HepG2 (cell line): Measurements from ENCODE around the gene PITRM1. TPM values are rescaled to one million over a fixed set of nuclear protein-coding genes. Genes with fewer than 3 reads are reported as not detected.

ENCODE experiments used
- ATAC-seq: fragments of 200-7000 bp; cut with Tn5 transposase; 3 replicates; pipeline ENCODE4 v1.9.1; 2020; ENCODE audit warnings: mild to moderate bottlenecking, moderate library complexity
- BruUV-seq: library from RNA; stranded (reverse); fragments of 400-500 nt; replicated peaks from 2 replicates; lab custom pipeline; 2021; lab: Mats Ljungman, UMichigan
- CTCF ChIA-PET: fragments of 300-600 bp; formaldehyde crosslinking; extraction: SDS; loops from one replicate; lab custom pipeline; 2021; ENCODE audit warnings: low total read pairs, inconsistent platforms, low intra/inter-chr PET ratio; lab: Yijun Ruan, JAX
- POLR2A ChIA-PET: fragments of 350-600 bp; sonication (Branson Sonifier 250); formaldehyde crosslinking; loops from one replicate; lab custom pipeline; 2020; ENCODE audit warnings: antibody characterized with exemption, inconsistent platforms; lab: Yijun Ruan, JAX
- DNase-seq: peaks from one replicate; pipeline ENCODE4 v3.0.0-alpha.2; 2015; ENCODE audit warnings: low spot score
- FAIRE-seq: peaks from 3 replicates; lab custom pipeline; 2011; peaks lifted over from hg19 to GRCh38; lab: Jason Lieb, UNC
- H2AFZ ChIP-seq: one replicate; pipeline ENCODE4 v1.6.1; 2011; ENCODE audit warnings: low read length, inconsistent platforms
- H3K27ac ChIP-seq: fragments of 300-600 bp; 3 replicates; pipeline ENCODE4 v1.8.0; 2011; ENCODE audit warnings: mixed run types, mild to moderate bottlenecking, mixed read lengths, low read length, inconsistent platforms; ENCODE audit not compliant: insufficient read depth; ENCODE audit errors: extremely low read length
- H3K27me3 ChIP-seq, 2 experiments: fragments of 200-600 bp in 1 of 2; 2 replicates in 1 of 2; 3 replicates in 1 of 2; pipeline versions ENCODE4 v1.6.0 to v1.8.0; 2011; ENCODE audit warnings: low read length in 2 of 2, mild to moderate bottlenecking in 2 of 2, moderate library complexity in 2 of 2, inconsistent platforms in 1 of 2; ENCODE audit not compliant: insufficient read depth in 2 of 2, control insufficient read depth in 1 of 2
- H3K36me3 ChIP-seq, 2 experiments: fragments of 200-600 bp in 1 of 2; replicated peaks in 1 of 2; 2 replicates in 1 of 2; 3 replicates in 1 of 2; pipeline versions ENCODE4 v1.5.1 to v1.8.0; 2011; ENCODE audit warnings: low read length in 2 of 2, inconsistent platforms in 1 of 2; ENCODE audit not compliant: insufficient read depth in 2 of 2, control insufficient read depth in 1 of 2
- H3K4me1 ChIP-seq: 2 replicates; pipeline ENCODE4 v1.5.1; 2012; ENCODE audit warnings: low read length, inconsistent platforms; ENCODE audit not compliant: insufficient read depth
- H3K4me2 ChIP-seq: 2 replicates; pipeline ENCODE4 v1.6.0; 2011; ENCODE audit warnings: low read depth, low read length, inconsistent platforms
- H3K4me3 ChIP-seq, 3 experiments: fragments of 200-600 bp in 1 of 3; sonication (generic), shearing (Covaris generic) in 1 of 3; replicated peaks in 1 of 3; 2 replicates each; pipeline ENCODE4 v1.5.1; 2011 to 2016; ENCODE audit warnings: low read length in 3 of 3, inconsistent platforms in 2 of 3, low read depth in 2 of 3, mild to moderate bottlenecking in 2 of 3, control low read depth in 1 of 3, mixed read lengths in 1 of 3; ENCODE audit not compliant: insufficient read depth in 1 of 3
- H3K79me2 ChIP-seq: one replicate; pipeline ENCODE4 v1.6.1; 2011; ENCODE audit warnings: low read length, inconsistent platforms; ENCODE audit not compliant: insufficient read depth
- H3K9ac ChIP-seq: 2 replicates; pipeline ENCODE4 v1.6.0; 2011; ENCODE audit warnings: mild to moderate bottlenecking, low read depth, low read length, inconsistent platforms; ENCODE audit not compliant: insufficient read depth
- H3K9me3 ChIP-seq: 2 replicates; pipeline ENCODE4 v1.5.1; 2012; ENCODE audit warnings: mild to moderate bottlenecking, low read length
- H4K20me1 ChIP-seq: 2 replicates; pipeline ENCODE4 v1.6.0; 2011; ENCODE audit warnings: inconsistent platforms, mild to moderate bottlenecking, low read length, moderate library complexity; ENCODE audit not compliant: insufficient read depth
- ARNTL ChIP-seq: sonication (generic); formaldehyde crosslinking; IDR thresholded peaks from 2 replicates; pipeline ENCODE4 v1.4.0; 2020; ENCODE audit warnings: mild to moderate bottlenecking, missing genetic modification reagents
- EED ChIP-seq: sonication (generic); formaldehyde crosslinking; IDR thresholded peaks from 2 replicates; pipeline ENCODE4 v1.5.0; 2020; ENCODE audit warnings: mild to moderate bottlenecking, missing genetic modification reagents
- ELK4 ChIP-seq: sonication (generic); formaldehyde crosslinking; IDR thresholded peaks from 2 replicates; pipeline ENCODE4 v1.9.0; 2021; ENCODE audit warnings: missing genetic modification reagents, borderline replicate concordance
- NFIC ChIP-seq: IDR thresholded peaks from 2 replicates; pipeline ENCODE4 v1.6.1; 2012; ENCODE audit warnings: mild to moderate bottlenecking, low read length, inconsistent platforms
- SAP130 ChIP-seq: IDR thresholded peaks from 2 replicates; pipeline ENCODE4 v1.6.1; 2016; ENCODE audit warnings: low read depth
- ZNF672 ChIP-seq: sonication (generic); formaldehyde crosslinking; IDR thresholded peaks from 2 replicates; pipeline ENCODE4 v1.8.1; 2022; ENCODE audit warnings: missing genetic modification reagents
- WGBS: methylation state at CpG from one replicate; pipeline ENCODE4 v1.1.6; 2017; ENCODE audit warnings: low lambda C conversion rate; 5-methylcytosine and 5-hydroxymethylcytosine counted together
- in situ Hi-C: cut with HindIII; loops from 2 replicates; pipeline ENCODE4 v1.10.0; 2017; ENCODE audit warnings: low pct_unique_long_range_greater_than_20kb; ENCODE audit not compliant: extremely low pct_ligation_motif_present
- intact Hi-C: fragments of 100-400 bp; cut with micrococcal nuclease; formaldehyde crosslinking; loops from one replicate; pipeline ENCODE4 v1.10.0; 2022; ENCODE audit not compliant: unreplicated experiment
- polyA plus RNA-seq, 8 experiments: library from polyadenylated mRNA; depleted of rRNA in 3 of 8; stranded (reverse) in 7 of 8; unstranded in 1 of 8; fragments of >200 nt; fragmentation: Illumina TruSeq in 4 of 8; extraction: Trizol in 4 of 8; gene quantifications; 2 replicates each; pipeline versions ENCODE4 v1.2.1 to v1.2.3, GENCODE V29; 2011 to 2016; ENCODE audit warnings: low read depth in 4 of 8, missing spikeins in 1 of 8, mixed read lengths in 1 of 8; ENCODE audit not compliant: insufficient read depth in 1 of 8
- total RNA-seq, 5 experiments: library from RNA; depleted of rRNA; stranded (reverse); fragments of >200 nt; fragmentation: Illumina TruSeq; extraction: Trizol; gene quantifications; 2 replicates each; pipeline ENCODE4 v1.2.3, GENCODE V29; 2016; ENCODE audit warnings: low read depth in 1 of 5
- TF ChIP-seq, protein P1 (sequence below): IDR thresholded peaks from 2 replicates; pipeline ENCODE4 v1.6.1; 2016; ENCODE audit warnings: missing compliant biosample characterization, missing genetic modification reagents, borderline replicate concordance
- TF ChIP-seq, protein P2 (sequence below): sonication (generic); formaldehyde crosslinking; IDR thresholded peaks from 2 replicates; pipeline ENCODE4; 2020; ENCODE audit warnings: missing genetic modification reagents, mild to moderate bottlenecking, borderline replicate concordance
- TF ChIP-seq, protein P3 (sequence below), 2 experiments: IDR thresholded peaks; 2 replicates each; pipeline ENCODE4 v1.6.1; 2011 to 2012; ENCODE audit warnings: low read length in 2 of 2, borderline replicate concordance in 1 of 2, low read depth in 1 of 2, mild to moderate bottlenecking in 1 of 2, moderate library complexity in 1 of 2
- TF ChIP-seq, protein P4 (sequence below): sonication (generic); formaldehyde crosslinking; IDR thresholded peaks from 2 replicates; pipeline ENCODE4 v1.9.0; 2021; ENCODE audit warnings: missing genetic modification reagents, mild to moderate bottlenecking, borderline replicate concordance
- TF ChIP-seq, protein P5 (sequence below): sonication (generic); formaldehyde crosslinking; IDR thresholded peaks from 2 replicates; pipeline ENCODE4 v1.4.0; 2020; ENCODE audit warnings: mild to moderate bottlenecking, missing genetic modification reagents

Gene PITRM1
- total and polyA plus RNA-seq, 2 of the 13 experiments (the other 11 are each of a cell fraction or from before 2014, with no cell fraction given), result 16.4 to 29.0 TPM

- Histone ChIP-seq H3K27me3 (no peaks in the 10 kb centered on the region), H3K4me2 (no peak overlapping the region)
- ATAC-seq, result no peak
- TF ChIP-seq SAP130 (CRISPR knock-in tag) (no peak), EED (CRISPR knock-in tag) (no peak), ZNF672 (no peak), NFIC (no peak), ARNTL (CRISPR knock-in tag) (no peak), ELK4 (no peak)
- TF ChIP-seq, protein P1, sequence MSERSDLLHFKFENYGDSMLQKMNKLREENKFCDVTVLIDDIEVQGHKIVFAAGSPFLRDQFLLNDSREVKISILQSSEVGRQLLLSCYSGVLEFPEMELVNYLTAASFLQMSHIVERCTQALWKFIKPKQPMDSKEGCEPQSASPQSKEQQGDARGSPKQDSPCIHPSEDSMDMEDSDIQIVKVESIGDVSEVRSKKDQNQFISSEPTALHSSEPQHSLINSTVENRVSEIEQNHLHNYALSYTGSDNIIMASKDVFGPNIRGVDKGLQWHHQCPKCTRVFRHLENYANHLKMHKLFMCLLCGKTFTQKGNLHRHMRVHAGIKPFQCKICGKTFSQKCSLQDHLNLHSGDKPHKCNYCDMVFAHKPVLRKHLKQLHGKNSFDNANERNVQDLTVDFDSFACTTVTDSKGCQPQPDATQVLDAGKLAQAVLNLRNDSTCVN (CRISPR knock-in tag), result no peak
- TF ChIP-seq, protein P2, sequence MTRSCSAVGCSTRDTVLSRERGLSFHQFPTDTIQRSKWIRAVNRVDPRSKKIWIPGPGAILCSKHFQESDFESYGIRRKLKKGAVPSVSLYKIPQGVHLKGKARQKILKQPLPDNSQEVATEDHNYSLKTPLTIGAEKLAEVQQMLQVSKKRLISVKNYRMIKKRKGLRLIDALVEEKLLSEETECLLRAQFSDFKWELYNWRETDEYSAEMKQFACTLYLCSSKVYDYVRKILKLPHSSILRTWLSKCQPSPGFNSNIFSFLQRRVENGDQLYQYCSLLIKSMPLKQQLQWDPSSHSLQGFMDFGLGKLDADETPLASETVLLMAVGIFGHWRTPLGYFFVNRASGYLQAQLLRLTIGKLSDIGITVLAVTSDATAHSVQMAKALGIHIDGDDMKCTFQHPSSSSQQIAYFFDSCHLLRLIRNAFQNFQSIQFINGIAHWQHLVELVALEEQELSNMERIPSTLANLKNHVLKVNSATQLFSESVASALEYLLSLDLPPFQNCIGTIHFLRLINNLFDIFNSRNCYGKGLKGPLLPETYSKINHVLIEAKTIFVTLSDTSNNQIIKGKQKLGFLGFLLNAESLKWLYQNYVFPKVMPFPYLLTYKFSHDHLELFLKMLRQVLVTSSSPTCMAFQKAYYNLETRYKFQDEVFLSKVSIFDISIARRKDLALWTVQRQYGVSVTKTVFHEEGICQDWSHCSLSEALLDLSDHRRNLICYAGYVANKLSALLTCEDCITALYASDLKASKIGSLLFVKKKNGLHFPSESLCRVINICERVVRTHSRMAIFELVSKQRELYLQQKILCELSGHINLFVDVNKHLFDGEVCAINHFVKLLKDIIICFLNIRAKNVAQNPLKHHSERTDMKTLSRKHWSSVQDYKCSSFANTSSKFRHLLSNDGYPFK (CRISPR knock-in tag), result no peak
- TF ChIP-seq, protein P3, sequence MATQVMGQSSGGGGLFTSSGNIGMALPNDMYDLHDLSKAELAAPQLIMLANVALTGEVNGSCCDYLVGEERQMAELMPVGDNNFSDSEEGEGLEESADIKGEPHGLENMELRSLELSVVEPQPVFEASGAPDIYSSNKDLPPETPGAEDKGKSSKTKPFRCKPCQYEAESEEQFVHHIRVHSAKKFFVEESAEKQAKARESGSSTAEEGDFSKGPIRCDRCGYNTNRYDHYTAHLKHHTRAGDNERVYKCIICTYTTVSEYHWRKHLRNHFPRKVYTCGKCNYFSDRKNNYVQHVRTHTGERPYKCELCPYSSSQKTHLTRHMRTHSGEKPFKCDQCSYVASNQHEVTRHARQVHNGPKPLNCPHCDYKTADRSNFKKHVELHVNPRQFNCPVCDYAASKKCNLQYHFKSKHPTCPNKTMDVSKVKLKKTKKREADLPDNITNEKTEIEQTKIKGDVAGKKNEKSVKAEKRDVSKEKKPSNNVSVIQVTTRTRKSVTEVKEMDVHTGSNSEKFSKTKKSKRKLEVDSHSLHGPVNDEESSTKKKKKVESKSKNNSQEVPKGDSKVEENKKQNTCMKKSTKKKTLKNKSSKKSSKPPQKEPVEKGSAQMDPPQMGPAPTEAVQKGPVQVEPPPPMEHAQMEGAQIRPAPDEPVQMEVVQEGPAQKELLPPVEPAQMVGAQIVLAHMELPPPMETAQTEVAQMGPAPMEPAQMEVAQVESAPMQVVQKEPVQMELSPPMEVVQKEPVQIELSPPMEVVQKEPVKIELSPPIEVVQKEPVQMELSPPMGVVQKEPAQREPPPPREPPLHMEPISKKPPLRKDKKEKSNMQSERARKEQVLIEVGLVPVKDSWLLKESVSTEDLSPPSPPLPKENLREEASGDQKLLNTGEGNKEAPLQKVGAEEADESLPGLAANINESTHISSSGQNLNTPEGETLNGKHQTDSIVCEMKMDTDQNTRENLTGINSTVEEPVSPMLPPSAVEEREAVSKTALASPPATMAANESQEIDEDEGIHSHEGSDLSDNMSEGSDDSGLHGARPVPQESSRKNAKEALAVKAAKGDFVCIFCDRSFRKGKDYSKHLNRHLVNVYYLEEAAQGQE (IDR thresholded peaks at IDR 0.05; ENCODE audit: borderline replicate concordance in 1 of 2, low read depth in 1 of 2, low read length in 2 of 2), result no peak
- TF ChIP-seq, protein P4, sequence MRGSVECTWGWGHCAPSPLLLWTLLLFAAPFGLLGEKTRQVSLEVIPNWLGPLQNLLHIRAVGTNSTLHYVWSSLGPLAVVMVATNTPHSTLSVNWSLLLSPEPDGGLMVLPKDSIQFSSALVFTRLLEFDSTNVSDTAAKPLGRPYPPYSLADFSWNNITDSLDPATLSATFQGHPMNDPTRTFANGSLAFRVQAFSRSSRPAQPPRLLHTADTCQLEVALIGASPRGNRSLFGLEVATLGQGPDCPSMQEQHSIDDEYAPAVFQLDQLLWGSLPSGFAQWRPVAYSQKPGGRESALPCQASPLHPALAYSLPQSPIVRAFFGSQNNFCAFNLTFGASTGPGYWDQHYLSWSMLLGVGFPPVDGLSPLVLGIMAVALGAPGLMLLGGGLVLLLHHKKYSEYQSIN, result no peak
- TF ChIP-seq, protein P5, sequence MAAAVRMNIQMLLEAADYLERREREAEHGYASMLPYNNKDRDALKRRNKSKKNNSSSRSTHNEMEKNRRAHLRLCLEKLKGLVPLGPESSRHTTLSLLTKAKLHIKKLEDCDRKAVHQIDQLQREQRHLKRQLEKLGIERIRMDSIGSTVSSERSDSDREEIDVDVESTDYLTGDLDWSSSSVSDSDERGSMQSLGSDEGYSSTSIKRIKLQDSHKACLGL (CRISPR knock-in tag), result no peak
- TF ChIP-seq, all 625 proteins: peak for 0
- ChIA-PET CTCF (no interaction called here), POLR2A (no interaction called here)
- no TSS peak for BruUV-seq
- no peak for DNase-seq
- no peaks in the 10 kb centered on the region; a peak in 1 of 5 replicates for H3K36me3 ChIP-seq
- H3K79me2 ChIP-seq, result no peaks in the 10 kb centered on the region
- H3K9me3 ChIP-seq, result no peaks in the 10 kb centered on the region
- FAIRE-seq, result no peak
- H3K9ac ChIP-seq, result no peak overlapping the region
- H3K4me3 ChIP-seq, result no peak overlapping the region
- H4K20me1 ChIP-seq, result no peaks in the 10 kb centered on the region
- intact Hi-C loops, result no loop called here
- H2AFZ ChIP-seq, result no peak overlapping the region
- no peak overlapping the region for H3K27ac ChIP-seq
- no peaks in the 10 kb centered on the region for H3K4me1 ChIP-seq
- 86% methylated on average over 21 of the region's 24 CpGs for WGBS
- in situ Hi-C loops, result no loop called here
These were observed 44.0 kb downstream of the PITRM1 start for GRCh38 chr10:3128379-3129130.
